Type B pancreatic cell (in vitro differentiated cells): ENCODE results near the gene RRM1. TPM values are rescaled to one million over a fixed set of nuclear protein-coding genes. Genes with fewer than 3 reads are reported as not detected.
A peak's percentile ranks its signal among the peaks of the same experiment; 100 is the strongest.

Experiments
- DNase-seq: peaks from one replicate; pipeline ENCODE4 v3.0.0; 2021; ENCODE audit warnings: mixed read lengths; ENCODE audit not compliant: unreplicated experiment; ENCODE audit errors: extremely low spot score
- H3K27ac Mint-ChIP-seq: 2 replicates; pipeline ENCODE4 v1.8.0; 2021; ENCODE audit warnings: mild to moderate bottlenecking, mixed read lengths
- H3K27me3 Mint-ChIP-seq: 2 replicates; pipeline ENCODE4 v1.8.0; 2021; ENCODE audit warnings: mixed read lengths
- H3K36me3 Mint-ChIP-seq: 2 replicates; pipeline ENCODE4 v1.8.0; 2021; ENCODE audit warnings: mixed read lengths
- H3K4me1 Mint-ChIP-seq: one replicate; pipeline ENCODE4 v1.8.0; 2021; ENCODE audit warnings: mixed read lengths; ENCODE audit not compliant: unreplicated experiment
- H3K4me3 Mint-ChIP-seq: 2 replicates; pipeline ENCODE4 v1.8.0; 2021; ENCODE audit warnings: mild to moderate bottlenecking, mixed read lengths
- H3K9me3 Mint-ChIP-seq: 2 replicates; pipeline ENCODE4 v1.8.0; 2021; ENCODE audit warnings: mixed read lengths
- CTCF ChIP-seq: fragments of 200-600 bp; sonication (generic); conservative IDR thresholded peaks from 2 replicates; pipeline ENCODE4 v1.5.0; 2021; ENCODE audit warnings: antibody characterized with exemption, mild to moderate bottlenecking
- total RNA-seq: library from RNA; stranded (reverse); gene quantifications from 2 replicates; pipeline ENCODE4 v1.2.1, GENCODE V29; 2021; ENCODE audit warnings: low replicate concordance

The RRM1 gene
- total RNA-seq, 1 donor from 2014 or later, result 101 TPM

DNA sequence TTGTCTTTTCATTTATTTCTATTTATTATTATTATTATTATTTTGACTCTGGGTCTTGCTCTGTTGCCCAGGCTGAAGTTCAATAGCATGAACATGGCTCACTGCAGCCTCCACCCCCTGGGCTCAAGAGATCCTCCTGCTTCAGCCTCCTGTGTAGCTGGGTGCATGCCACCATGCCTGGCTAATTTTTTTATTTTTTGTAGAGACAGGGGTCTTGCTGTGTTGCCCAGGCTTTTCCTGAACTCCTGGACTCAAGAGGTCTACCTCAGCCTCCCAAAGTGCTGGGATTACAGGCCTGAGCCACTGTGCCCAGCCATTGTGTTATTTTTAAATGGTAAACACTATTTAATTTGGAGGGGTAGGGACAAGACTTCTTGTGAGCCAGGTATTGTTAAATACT is 23.3 kb upstream of the RRM1 start:
- Mint-ChIP-seq H3K36me3 (peaks cover 3% of the 10 kb centered on the region), H3K9me3 (no peaks in the 10 kb centered on the region), H3K27me3 (no peaks in the 10 kb centered on the region), H3K4me3 (no peak overlapping the region), H3K4me1 (peaks cover 13% of the 10 kb centered on the region), H3K27ac (no peak overlapping the region)
- no peak for TF ChIP-seq CTCF
- no peak for DNase-seq

GRCh38 chr11:4071914-4072313 is 22.7 kb upstream of the RRM1 start:
- Mint-ChIP-seq H3K36me3 (peaks cover 3% of the 10 kb centered on the region), H3K27me3 (no peaks in the 10 kb centered on the region), H3K4me3 (no peak overlapping the region), H3K9me3 (no peaks in the 10 kb centered on the region), H3K27ac (peak overlapping the region; percentile 24), H3K4me1 (peaks cover 13% of the 10 kb centered on the region)
- TF ChIP-seq CTCF, result no peak
- DNase-seq, result no peak

GRCh38 chr11:4072668-4073285 is 21.8 kb upstream of the RRM1 start:
- peak; percentile 89 for TF ChIP-seq CTCF
- H3K27me3 Mint-ChIP-seq, result no peaks in the 10 kb centered on the region
- no peak for DNase-seq
- H3K4me3 Mint-ChIP-seq, result no peak overlapping the region
- peaks cover 3% of the 10 kb centered on the region for H3K36me3 Mint-ChIP-seq
- peak overlapping the region; percentile 12 for H3K27ac Mint-ChIP-seq
- H3K9me3 Mint-ChIP-seq, result no peaks in the 10 kb centered on the region
- H3K4me1 Mint-ChIP-seq, result peaks cover 13% of the 10 kb centered on the region

GRCh38 chr11:4074266-4074665 is 20.3 kb upstream of the RRM1 start:
- no peaks in the 10 kb centered on the region for H3K9me3 Mint-ChIP-seq
- peaks cover 3% of the 10 kb centered on the region for H3K36me3 Mint-ChIP-seq
- H3K4me3 Mint-ChIP-seq, result no peak overlapping the region
- H3K27ac Mint-ChIP-seq, result no peak overlapping the region
- peaks cover 13% of the 10 kb centered on the region for H3K4me1 Mint-ChIP-seq
- no peak for DNase-seq
- H3K27me3 Mint-ChIP-seq, result no peaks in the 10 kb centered on the region
- TF ChIP-seq CTCF, result no peak

DNA sequence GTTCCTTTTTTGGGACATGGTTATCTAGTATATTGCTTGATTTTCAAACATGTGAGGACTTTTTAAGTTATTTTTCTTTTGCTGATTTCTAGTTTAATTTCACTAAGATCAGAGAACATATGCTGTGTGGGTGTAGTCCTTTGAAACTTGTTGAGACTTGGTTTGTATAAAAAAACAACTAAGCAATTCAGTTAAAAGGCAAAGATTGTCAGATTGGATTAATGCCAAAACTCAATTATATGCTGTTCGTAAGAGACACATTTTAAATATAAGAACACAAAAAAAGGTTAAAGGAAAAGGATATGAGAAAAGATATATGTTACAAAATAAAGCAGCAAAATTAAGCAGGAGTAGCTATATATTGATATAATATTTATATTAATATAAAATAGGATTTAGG is 17.8 kb upstream of the RRM1 start:
- Mint-ChIP-seq H3K27me3 (no peaks in the 10 kb centered on the region), H3K36me3 (peaks cover 5% of the 10 kb centered on the region), H3K4me3 (no peak overlapping the region), H3K4me1 (peaks cover 10% of the 10 kb centered on the region), H3K9me3 (no peaks in the 10 kb centered on the region), H3K27ac (no peak overlapping the region)
- no peak for DNase-seq
- no peak for TF ChIP-seq CTCF

GRCh38 chr11:4083198-4083597 is 11.4 kb upstream of the RRM1 start:
- Mint-ChIP-seq H3K4me1 (peaks cover 8% of the 10 kb centered on the region), H3K27me3 (no peaks in the 10 kb centered on the region), H3K9me3 (no peaks in the 10 kb centered on the region), H3K36me3 (peaks cover 19% of the 10 kb centered on the region), H3K27ac (no peak overlapping the region), H3K4me3 (no peak overlapping the region)
- DNase-seq, result no peak
- TF ChIP-seq CTCF, result no peak
